ENCODE results near the gene CACNA2D4.

CACNA2D4 gene

GRCh38 chr12:1904875-1905274, 13.6 kb downstream of the CACNA2D4 start:
- H3K4me1 ChIP-seq (ENCODE audit: insufficient read depth, low read length): no peaks in the 10 kb centered on the region
- no peak overlapping the region for H3K9ac ChIP-seq (ENCODE audit: low read depth, low read length)
- no peak overlapping the region for H3K4me3 ChIP-seq (ENCODE audit: low read length)
- H3K27ac ChIP-seq (ENCODE audit: low read length): no peak overlapping the region
- peaks cover 25% of the 10 kb centered on the region for H3K9me3 ChIP-seq (ENCODE audit: insufficient read depth, low read depth, low read length)
- no peaks in the 10 kb centered on the region for H3K36me3 ChIP-seq (ENCODE audit: insufficient read depth, low read depth, low read length)
- no peaks in the 10 kb centered on the region for H3K27me3 ChIP-seq (ENCODE audit: insufficient read depth, low read length)

DNA sequence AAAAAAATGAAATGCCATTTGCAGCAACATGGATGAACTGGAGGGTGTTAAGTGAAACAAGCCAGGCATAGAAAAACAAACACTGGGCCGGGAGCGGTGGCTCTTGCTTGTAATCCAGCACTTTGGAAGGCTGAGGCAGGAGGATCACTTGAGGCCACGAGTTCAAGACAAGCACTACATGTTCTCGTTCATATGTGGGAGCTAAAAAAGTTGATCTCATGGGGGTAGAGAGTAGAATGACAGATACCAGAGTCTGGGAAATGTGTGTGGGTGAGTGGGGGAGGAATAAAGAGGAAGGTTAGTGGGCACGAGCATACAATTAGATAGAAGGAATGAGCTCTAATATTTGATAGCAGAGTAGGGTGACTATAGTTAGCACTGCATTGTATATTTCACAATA, 21.5 kb downstream of the CACNA2D4 start:
- no peaks in the 10 kb centered on the region for H3K36me3 ChIP-seq (ENCODE audit: insufficient read depth, low read depth, low read length)
- no peak overlapping the region for H3K4me3 ChIP-seq (ENCODE audit: low read length)
- H3K27ac ChIP-seq (ENCODE audit: low read length): no peak overlapping the region
- H3K4me1 ChIP-seq (ENCODE audit: insufficient read depth, low read length): no peaks in the 10 kb centered on the region
- H3K9me3 ChIP-seq (ENCODE audit: insufficient read depth, low read depth, low read length): no peaks in the 10 kb centered on the region
- H3K27me3 ChIP-seq (ENCODE audit: insufficient read depth, low read length): no peaks in the 10 kb centered on the region
- H3K9ac ChIP-seq (ENCODE audit: low read depth, low read length): no peak overlapping the region

DNA sequence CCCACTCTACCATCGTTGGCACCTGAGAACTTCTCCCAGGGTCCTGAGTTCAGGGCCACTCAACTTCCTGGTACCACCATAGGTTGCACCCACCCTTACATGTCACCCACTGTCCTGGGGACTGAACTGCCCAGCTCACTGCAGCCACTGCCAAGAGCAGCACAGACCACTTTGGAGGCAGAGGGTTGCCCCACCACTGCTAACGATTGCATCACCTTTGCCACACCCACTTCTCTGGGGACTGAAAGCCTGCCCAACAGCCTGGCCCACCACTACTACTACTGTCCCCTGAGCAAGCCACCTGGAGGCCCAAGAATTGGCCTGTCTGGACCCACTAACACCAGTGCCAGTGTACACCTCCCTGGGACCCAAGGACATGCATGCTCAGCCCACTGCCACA, 27.6 kb downstream of the CACNA2D4 start:
- Histone ChIP-seq H3K9me3 (ENCODE audit: insufficient read depth, low read depth, low read length) (no peaks in the 10 kb centered on the region), H3K4me3 (ENCODE audit: low read length) (no peak overlapping the region), H3K36me3 (ENCODE audit: insufficient read depth, low read depth, low read length) (no peaks in the 10 kb centered on the region), H3K9ac (ENCODE audit: low read depth, low read length) (no peak overlapping the region), H3K4me1 (ENCODE audit: insufficient read depth, low read length) (no peaks in the 10 kb centered on the region), H3K27me3 (ENCODE audit: insufficient read depth, low read length) (no peaks in the 10 kb centered on the region), H3K27ac (ENCODE audit: low read length) (no peak overlapping the region)

DNA sequence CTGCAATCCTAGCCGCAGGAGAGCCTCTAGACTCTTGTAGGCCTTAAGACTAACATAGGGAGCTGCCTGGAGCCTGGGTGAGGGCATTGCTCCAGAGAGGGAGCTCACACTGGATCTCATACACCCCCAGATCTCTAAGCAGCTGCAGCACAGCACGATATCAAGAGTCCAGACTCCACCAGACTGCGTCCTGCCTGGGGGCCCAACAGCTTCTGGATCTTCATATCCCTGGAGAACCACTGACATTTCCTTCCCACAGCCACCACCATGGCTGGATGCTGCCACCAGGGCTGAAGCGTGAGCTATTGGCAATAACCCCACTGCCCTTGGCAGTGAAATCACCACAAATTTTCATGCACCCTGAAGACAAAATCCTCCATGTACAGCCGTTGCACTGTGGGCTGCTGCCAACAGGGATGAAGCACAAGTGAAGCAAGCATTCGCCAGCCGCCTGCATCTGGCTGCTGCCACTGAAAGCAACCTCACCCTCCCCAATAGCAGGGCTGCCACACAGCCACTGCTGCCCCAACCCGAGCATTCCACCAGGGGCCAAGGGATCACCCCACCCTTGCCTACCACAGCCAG, 28.2 kb downstream of the CACNA2D4 start:
- H3K4me1 ChIP-seq (ENCODE audit: insufficient read depth, low read length): no peaks in the 10 kb centered on the region
- no peaks in the 10 kb centered on the region for H3K27me3 ChIP-seq (ENCODE audit: insufficient read depth, low read length)
- H3K4me3 ChIP-seq (ENCODE audit: low read length): no peak overlapping the region
- H3K27ac ChIP-seq (ENCODE audit: low read length): no peak overlapping the region
- no peak overlapping the region for H3K9ac ChIP-seq (ENCODE audit: low read depth, low read length)
- no peaks in the 10 kb centered on the region for H3K9me3 ChIP-seq (ENCODE audit: insufficient read depth, low read depth, low read length)
- no peaks in the 10 kb centered on the region for H3K36me3 ChIP-seq (ENCODE audit: insufficient read depth, low read depth, low read length)

- no peaks in the 10 kb centered on the region for H3K27me3 ChIP-seq (ENCODE audit: insufficient read depth, low read length)
Measured at GRCh38 chr12:1888923-1889322, 29.5 kb downstream of the CACNA2D4 start.

DNA sequence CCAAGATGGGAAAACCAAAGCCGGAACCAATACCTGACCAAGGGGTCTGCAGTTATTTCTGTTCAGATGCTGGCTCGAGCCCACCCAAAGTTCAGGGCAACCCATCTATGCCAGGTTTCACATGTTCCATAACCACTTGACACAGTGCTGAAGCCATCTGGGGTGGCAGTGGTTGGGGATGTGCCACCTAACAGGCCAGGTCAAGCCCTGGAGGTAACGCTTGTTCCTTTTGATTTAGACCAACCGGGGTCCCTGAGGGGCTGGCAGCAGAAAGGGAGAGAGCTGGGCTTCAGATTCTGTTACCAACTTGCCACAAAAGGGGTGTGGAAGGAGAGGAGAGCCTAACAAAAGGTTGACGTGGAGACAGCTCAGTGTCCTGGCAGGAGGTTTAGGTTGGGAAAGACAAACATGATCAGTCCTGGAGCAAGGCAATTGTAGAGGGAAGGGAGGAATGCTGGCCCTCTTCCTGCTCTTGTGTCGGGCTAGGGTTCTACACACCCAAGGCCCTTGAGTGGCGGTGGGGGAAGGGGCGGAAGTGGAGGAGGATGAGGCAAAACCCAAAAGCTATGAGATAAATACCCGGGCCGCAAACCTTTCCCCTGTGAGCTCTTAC, 31.9 kb downstream of the CACNA2D4 start:
- Histone ChIP-seq H3K27ac (ENCODE audit: low read length) (no peak overlapping the region), H3K9ac (ENCODE audit: low read depth, low read length) (no peak overlapping the region), H3K4me1 (ENCODE audit: insufficient read depth, low read length) (no peaks in the 10 kb centered on the region), H3K9me3 (ENCODE audit: insufficient read depth, low read depth, low read length) (no peaks in the 10 kb centered on the region), H3K27me3 (ENCODE audit: insufficient read depth, low read length) (no peaks in the 10 kb centered on the region), H3K4me3 (ENCODE audit: low read length) (no peak overlapping the region), H3K36me3 (ENCODE audit: insufficient read depth, low read depth, low read length) (no peaks in the 10 kb centered on the region)

More at GRCh38 chr12:1888923-1889322, 29.5 kb downstream of the CACNA2D4 start:
- H3K27ac ChIP-seq (ENCODE audit: low read length): no peak overlapping the region
- H3K36me3 ChIP-seq (ENCODE audit: insufficient read depth, low read depth, low read length): no peaks in the 10 kb centered on the region
- H3K4me1 ChIP-seq (ENCODE audit: insufficient read depth, low read length): no peaks in the 10 kb centered on the region
- H3K4me3 ChIP-seq (ENCODE audit: low read length): no peak overlapping the region
- H3K9ac ChIP-seq (ENCODE audit: low read depth, low read length): no peak overlapping the region
- no peaks in the 10 kb centered on the region for H3K9me3 ChIP-seq (ENCODE audit: insufficient read depth, low read depth, low read length)

DNA sequence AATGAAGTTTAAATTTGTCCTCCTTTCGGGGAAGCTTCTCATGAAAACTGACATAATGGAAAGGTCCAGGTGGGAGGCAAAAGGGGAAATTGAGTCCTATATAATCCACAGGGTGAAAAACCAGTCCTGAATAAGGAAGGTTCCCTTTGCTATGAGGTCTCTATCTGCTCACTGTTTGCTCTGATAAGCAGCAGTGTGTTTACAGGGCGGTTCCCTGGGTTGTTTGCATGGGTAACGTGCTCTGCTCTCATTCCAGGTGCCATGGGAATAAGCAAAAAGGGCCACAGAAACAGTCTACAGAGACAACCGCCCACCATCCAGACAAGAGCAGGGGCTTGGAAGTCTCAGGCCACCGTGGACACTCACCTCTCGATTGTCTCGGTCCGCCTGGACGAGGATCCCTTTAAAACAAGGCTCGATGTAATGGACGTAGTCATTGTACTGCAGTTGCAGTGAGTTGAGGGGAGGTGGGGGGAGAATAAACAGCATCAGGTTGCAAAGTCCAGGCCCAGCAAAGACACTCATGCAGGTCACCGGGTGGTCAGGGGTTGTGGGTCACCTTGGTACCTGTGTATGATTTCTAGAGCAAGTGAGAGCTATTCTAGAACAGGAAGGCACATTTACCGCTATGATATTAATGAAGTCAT, 32.7 kb downstream of the CACNA2D4 start:
- Histone ChIP-seq H3K27me3 (ENCODE audit: insufficient read depth, low read length) (no peaks in the 10 kb centered on the region), H3K9ac (ENCODE audit: low read depth, low read length) (no peak overlapping the region)

DNA sequence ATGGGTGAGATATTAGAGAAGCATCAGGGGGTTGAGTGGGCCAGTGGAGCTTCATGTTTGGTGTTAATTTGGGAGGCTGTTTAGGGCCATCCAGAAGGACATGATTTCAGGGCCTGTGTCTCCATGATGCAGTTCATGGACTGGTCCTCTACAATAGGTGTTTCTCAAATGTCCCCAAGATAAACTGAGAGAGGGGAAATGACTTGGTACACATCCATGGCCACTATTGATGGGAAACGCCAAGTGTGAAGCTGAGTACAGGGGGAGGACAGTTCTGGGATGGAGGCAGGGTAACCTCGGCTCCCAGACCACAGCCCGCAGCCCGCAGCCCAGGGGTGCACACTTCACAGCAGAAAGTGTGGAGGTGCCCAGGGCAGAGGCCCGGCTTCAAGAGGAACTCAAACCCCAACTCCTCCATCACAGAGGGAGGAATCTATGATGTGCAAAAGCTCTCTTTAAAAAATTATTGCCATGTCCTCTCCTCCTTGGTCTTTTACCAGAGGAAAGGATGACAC, 33.3 kb downstream of the CACNA2D4 start:
- no peaks in the 10 kb centered on the region for H3K27me3 ChIP-seq (ENCODE audit: insufficient read depth, low read length)
- no peaks in the 10 kb centered on the region for H3K36me3 ChIP-seq (ENCODE audit: insufficient read depth, low read depth, low read length)
- no peak overlapping the region for H3K4me3 ChIP-seq (ENCODE audit: low read length)
- no peaks in the 10 kb centered on the region for H3K9me3 ChIP-seq (ENCODE audit: insufficient read depth, low read depth, low read length)
- no peaks in the 10 kb centered on the region for H3K4me1 ChIP-seq (ENCODE audit: insufficient read depth, low read length)
- H3K9ac ChIP-seq (ENCODE audit: low read depth, low read length): no peak overlapping the region
- H3K27ac ChIP-seq (ENCODE audit: low read length): no peak overlapping the region

More for the DNA sequence above, 32.7 kb downstream of the CACNA2D4 start:
- no peak overlapping the region for H3K27ac ChIP-seq (ENCODE audit: low read length)
- no peaks in the 10 kb centered on the region for H3K9me3 ChIP-seq (ENCODE audit: insufficient read depth, low read depth, low read length)
- no peak overlapping the region for H3K4me3 ChIP-seq (ENCODE audit: low read length)
- H3K36me3 ChIP-seq (ENCODE audit: insufficient read depth, low read depth, low read length): no peaks in the 10 kb centered on the region
- H3K4me1 ChIP-seq (ENCODE audit: insufficient read depth, low read length): no peaks in the 10 kb centered on the region

- Histone ChIP-seq H3K27ac (ENCODE audit: low read length) (no peak overlapping the region), H3K9me3 (ENCODE audit: insufficient read depth, low read depth, low read length) (no peaks in the 10 kb centered on the region), H3K9ac (ENCODE audit: low read depth, low read length) (no peak overlapping the region), H3K4me1 (ENCODE audit: insufficient read depth, low read length) (no peaks in the 10 kb centered on the region), H3K4me3 (ENCODE audit: low read length) (no peak overlapping the region), H3K36me3 (ENCODE audit: insufficient read depth, low read depth, low read length) (no peaks in the 10 kb centered on the region), H3K27me3 (ENCODE audit: insufficient read depth, low read length) (no peaks in the 10 kb centered on the region)
Measured at GRCh38 chr12:1884651-1885050, 33.8 kb downstream of the CACNA2D4 start.

GRCh38 chr12:1883513-1883912, 34.9 kb downstream of the CACNA2D4 start:
- no peak overlapping the region for H3K9ac ChIP-seq (ENCODE audit: low read depth, low read length)
- no peaks in the 10 kb centered on the region for H3K9me3 ChIP-seq (ENCODE audit: insufficient read depth, low read depth, low read length)
- no peaks in the 10 kb centered on the region for H3K27me3 ChIP-seq (ENCODE audit: insufficient read depth, low read length)
- H3K4me3 ChIP-seq (ENCODE audit: low read length): no peak overlapping the region
- no peaks in the 10 kb centered on the region for H3K4me1 ChIP-seq (ENCODE audit: insufficient read depth, low read length)
- H3K27ac ChIP-seq (ENCODE audit: low read length): no peak overlapping the region
- no peaks in the 10 kb centered on the region for H3K36me3 ChIP-seq (ENCODE audit: insufficient read depth, low read depth, low read length)

GRCh38 chr12:1882850-1883470, 35.5 kb downstream of the CACNA2D4 start:
- H3K36me3 ChIP-seq (ENCODE audit: insufficient read depth, low read depth, low read length): no peaks in the 10 kb centered on the region
- H3K4me3 ChIP-seq (ENCODE audit: low read length): no peak overlapping the region
- no peak overlapping the region for H3K27ac ChIP-seq (ENCODE audit: low read length)
- no peaks in the 10 kb centered on the region for H3K9me3 ChIP-seq (ENCODE audit: insufficient read depth, low read depth, low read length)
- H3K9ac ChIP-seq (ENCODE audit: low read depth, low read length): no peak overlapping the region
- no peaks in the 10 kb centered on the region for H3K27me3 ChIP-seq (ENCODE audit: insufficient read depth, low read length)
- no peaks in the 10 kb centered on the region for H3K4me1 ChIP-seq (ENCODE audit: insufficient read depth, low read length)

DNA sequence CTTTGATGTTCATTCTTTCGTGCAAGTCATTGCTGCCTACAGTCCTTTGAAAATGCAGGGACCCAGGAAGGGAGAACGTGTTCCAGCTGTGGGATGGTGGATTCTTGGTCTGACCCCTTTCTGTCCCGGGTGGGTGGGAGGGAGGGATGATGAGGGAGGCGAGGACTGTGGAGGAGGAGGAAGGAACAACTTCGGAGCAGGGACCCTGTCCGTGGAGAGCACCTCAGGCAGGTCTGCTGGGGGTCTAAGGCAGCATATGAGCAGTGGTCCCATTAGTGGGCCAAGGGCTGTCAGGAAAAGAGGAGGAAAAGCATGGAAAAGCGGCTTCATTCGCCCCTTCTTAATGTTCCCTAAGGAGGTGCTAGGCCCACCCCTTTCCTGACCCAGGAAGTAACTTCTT, 36.0 kb downstream of the CACNA2D4 start:
- no peaks in the 10 kb centered on the region for H3K36me3 ChIP-seq (ENCODE audit: insufficient read depth, low read depth, low read length)

More for the DNA sequence above, 36.0 kb downstream of the CACNA2D4 start:
- no peak overlapping the region for H3K9ac ChIP-seq (ENCODE audit: low read depth, low read length)
- no peaks in the 10 kb centered on the region for H3K27me3 ChIP-seq (ENCODE audit: insufficient read depth, low read length)
- H3K4me3 ChIP-seq (ENCODE audit: low read length): no peak overlapping the region
- no peak overlapping the region for H3K27ac ChIP-seq (ENCODE audit: low read length)
- no peaks in the 10 kb centered on the region for H3K4me1 ChIP-seq (ENCODE audit: insufficient read depth, low read length)
- H3K9me3 ChIP-seq (ENCODE audit: insufficient read depth, low read depth, low read length): no peaks in the 10 kb centered on the region
